Measurements from ENCODE around the gene FREM3. TPM values are rescaled to one million over a fixed set of nuclear protein-coding genes. Genes with fewer than 3 reads are reported as not detected.

FREM3 gene
- total and polyA plus RNA-seq, 2 of the 8 experiments (the other 6 are each of a cell fraction or from before 2014, with no cell fraction given): 0.03 to 0.11 TPM

DNA sequence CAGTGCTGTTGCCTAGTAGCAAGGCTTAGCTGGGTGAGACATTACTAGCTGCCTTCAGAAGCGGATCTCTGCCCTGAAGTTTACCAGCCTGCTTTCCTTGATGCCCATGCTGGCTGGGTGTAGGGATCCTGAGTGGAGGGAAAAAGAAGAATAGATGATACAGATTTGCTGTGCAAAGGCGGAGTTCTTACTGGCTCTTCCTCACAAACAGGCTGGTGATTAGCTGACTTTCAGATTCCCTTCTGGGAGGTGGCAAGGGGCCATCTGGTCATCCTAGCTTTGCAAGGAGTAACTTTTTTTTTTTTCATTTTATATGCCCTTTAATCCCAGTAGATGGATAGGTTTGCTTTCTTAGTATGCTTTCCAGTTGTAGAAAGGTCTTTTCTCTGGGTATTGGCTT is 142.2 kb downstream of the FREM3 start (continued):
- TF ChIP-seq CHD1 (IDR thresholded peaks at IDR 0.05; ENCODE audit: low read depth, low read length): no peak
- TF ChIP-seq, protein P1, sequence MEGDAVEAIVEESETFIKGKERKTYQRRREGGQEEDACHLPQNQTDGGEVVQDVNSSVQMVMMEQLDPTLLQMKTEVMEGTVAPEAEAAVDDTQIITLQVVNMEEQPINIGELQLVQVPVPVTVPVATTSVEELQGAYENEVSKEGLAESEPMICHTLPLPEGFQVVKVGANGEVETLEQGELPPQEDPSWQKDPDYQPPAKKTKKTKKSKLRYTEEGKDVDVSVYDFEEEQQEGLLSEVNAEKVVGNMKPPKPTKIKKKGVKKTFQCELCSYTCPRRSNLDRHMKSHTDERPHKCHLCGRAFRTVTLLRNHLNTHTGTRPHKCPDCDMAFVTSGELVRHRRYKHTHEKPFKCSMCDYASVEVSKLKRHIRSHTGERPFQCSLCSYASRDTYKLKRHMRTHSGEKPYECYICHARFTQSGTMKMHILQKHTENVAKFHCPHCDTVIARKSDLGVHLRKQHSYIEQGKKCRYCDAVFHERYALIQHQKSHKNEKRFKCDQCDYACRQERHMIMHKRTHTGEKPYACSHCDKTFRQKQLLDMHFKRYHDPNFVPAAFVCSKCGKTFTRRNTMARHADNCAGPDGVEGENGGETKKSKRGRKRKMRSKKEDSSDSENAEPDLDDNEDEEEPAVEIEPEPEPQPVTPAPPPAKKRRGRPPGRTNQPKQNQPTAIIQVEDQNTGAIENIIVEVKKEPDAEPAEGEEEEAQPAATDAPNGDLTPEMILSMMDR (IDR thresholded peaks at IDR 0.05; ENCODE audit: control extremely low read depth in 1 of 3, insufficient read depth in 1 of 3, low read depth in 1 of 3, low read length in 3 of 3): no peak
- no peak for TF ChIP-seq ASH2L (IDR thresholded peaks at IDR 0.05; ENCODE audit: low read length)
